ENCODE measurements around the gene SMIM30.

The SMIM30 gene

DNA sequence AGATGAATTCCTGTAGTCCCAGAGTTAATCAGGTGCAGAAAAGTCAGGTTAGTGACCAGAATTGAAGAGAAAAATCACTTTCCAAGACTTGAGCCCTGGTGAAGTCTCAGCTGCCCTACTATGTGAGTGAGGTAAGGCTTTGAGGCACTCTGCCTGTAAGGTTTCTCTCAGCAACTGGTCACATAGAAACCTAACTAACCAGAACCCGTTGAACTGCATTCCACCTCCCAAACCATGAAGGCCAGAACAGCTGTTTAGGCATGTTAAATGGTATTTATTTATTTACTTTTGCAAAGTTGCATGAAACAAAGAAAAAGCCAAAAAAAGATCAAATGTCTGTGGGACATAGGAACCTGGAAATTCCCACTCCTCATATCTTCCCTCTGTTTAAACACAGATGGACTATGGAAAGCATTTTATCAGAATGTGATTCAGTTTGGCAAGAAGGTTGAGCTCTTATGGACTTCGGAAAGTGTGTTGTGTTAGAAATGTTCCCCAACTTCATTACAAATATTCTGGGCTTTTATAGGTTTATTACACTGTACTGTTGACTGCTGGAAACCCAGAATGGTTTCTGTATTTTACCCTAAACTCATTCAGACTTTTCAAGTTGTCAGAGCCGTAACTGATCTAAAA, 19.0 kb downstream of the SMIM30 start:
- no peak for DNase-seq

GRCh38 chr7:113094517-113095249, 23.7 kb downstream of the SMIM30 start:
- no peak for DNase-seq

DNA sequence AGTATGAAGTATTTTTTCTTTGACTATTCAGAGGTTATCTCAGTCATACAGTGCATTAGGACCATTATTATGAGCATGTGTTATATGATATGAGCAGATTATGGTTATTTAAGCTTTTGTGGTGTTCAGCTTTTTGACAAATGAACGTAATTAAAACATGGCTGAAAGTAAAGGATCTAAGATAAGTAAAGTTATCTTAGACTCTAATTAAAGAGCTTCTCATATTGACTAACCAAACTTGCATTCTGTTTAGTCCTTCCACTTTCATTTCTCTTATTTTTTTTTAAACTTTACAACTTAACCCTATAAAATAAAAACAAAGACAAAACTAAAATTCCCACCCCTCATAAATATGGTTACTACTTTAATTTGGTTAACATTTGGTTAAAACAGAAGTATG, 24.8 kb downstream of the SMIM30 start:
- DNase-seq = no peak

DNA sequence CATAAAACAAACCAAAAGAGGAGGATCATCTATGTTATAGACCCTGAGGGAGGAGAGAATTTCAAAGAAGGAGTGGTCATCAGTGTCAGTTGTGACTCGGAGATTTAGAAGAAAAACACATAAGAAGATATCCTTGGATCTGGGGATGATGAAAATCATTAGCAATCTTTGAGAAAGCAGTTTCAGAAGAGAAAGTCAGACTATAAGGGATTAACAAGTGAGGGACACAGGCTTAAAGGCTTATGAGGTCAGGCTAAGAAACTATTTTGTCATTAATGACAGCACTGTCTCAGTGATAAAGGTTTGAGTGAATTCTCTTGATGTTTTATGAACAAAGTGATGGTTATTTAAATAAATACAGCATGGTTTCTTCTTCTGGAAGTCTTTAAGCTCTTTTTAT, 25.6 kb downstream of the SMIM30 start:
- no peak for DNase-seq

DNA sequence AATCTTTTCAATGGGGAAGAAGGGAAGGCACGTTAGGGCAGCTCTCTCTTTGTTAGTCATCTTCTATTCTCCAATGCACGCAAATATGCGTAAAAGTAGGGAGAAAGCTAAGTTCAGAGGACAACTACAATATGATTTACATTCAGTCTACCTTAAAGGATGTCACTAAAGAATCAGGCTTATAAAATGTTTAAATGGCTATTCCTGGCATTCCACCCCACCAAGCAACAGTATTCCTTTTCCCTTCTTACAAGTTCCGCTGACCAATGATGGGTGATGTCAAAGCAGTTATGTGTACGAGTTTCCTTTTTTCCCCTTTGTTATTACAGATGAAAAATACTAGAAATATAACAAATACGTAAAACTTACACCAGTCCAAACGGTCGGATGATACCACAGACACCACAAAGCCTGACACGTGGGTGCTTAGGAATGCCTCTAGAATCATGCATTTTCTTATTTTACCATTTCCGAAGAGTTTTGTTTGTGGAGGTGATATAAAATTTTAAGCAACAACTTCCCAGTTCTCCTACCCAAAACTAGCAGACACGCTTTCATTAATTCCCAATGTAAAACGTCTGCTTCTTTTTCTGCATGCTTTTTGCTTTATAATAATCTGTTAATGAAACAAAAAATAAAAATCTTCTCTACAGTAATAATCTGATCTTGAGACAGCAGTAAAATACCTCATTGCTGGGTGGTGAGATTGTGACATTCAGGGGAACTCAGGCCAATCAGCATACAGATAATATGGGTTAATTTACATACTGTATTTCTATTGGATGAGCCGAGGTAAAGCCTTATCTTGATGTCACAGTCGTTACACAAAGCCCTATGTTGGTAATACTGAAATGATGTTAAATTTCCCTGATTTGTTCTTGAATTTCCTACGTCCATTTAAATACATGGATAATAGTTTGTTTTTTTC, 31.0 kb downstream of the SMIM30 start:
- DNase-seq = peak; percentile 77

- DNase-seq = no peak
These were observed 31.9 kb downstream of the SMIM30 start, which contains the start of gene GPR85 for GRCh38 chr7:113086431-113086888. TSS of gene GPR85 (minus strand) at chr7:113086827. CDS start at chr7:113084721, 2,106 bp downstream.

GRCh38 chr7:113085781-113086390, 32.5 kb downstream of the SMIM30 start:
- DNase-seq = no peak

GRCh38 chr7:113084496-113085172, 33.7 kb downstream of the SMIM30 start:
- no peak for DNase-seq

DNA sequence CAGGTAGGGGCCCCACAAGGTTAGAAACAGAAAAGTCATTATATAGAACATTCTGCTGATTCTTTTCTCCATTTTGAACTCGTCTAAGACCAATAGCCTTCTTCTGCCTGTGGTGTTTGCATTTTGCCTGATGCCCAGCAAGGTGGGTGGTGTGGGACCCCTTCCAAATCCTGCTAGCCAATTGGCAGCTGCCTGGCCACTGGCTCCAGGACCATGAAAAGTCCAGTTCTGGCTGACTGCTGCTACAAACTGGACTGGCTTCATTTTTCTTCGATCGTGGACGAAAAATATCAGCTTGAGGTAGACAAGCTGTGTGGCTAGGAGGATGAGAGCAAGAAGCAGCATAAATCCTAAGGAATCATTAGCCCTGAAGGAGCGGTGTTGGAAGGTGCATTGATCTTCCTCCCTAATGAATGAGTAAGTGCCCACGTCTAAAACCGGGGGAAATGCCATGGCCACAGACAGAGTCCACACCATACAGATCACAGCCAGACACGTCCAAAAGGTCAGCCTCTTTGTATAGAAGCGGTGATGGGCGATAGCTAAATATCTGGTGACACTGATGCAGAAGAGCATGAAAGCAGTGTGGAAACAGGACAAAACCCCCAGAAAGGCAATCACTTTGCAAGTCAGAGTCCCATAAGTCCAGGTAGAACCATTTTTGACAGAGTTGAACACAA, 34.4 kb downstream of the SMIM30 start:
- DNase-seq = no peak

DNA sequence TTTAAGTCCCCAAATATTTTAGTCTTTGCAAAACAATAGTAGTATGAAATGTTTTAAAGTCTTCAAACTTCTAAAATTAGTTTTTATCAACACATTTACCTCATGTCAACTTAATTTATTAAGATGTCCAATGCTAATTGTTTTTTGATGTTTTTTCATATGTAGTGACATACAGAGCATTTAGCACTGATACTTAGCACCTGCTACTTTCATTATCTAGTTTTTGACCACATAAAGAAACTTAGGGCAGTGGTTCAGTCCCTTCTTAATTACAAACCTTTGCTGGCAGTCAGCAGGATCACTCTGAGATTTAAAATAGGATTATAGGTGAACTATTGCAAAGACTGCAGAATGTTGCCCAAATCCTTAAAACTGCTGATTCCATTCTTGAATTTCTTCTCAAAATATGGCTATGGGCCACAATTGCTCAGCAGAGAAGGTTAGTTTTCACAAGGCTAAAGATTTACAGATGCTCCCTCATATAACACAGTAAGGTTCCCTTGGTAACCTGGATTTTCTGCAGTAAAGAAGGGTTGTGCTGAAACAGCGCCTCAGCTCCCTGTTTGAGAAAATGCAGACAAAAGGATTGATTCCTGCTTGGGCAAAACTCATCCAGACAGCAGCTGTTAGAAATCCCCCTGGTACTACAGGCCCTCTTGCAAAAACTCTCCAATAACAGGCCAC, 35.1 kb downstream of the SMIM30 start:
- no peak for DNase-seq

DNA sequence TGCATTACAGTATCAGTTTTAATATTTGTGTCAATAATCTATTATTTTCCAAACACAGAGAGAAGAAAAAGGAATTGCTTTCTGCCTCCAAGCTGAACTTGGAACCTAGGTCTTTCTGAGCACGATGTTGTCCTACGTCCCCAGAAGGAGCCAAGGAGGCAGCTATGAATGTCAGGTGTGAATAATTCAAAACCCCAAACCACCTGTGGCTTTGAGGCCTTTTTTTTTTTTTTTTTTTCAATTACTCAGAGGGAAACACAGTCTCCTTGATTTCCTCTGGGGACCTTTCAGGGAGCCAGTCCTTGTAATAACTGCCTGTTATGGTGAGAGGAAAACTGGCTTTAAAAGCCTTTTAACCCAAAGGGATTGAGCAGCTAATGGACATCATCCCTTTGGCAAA, 40.0 kb downstream of the SMIM30 start:
- DNase-seq = no peak

GRCh38 chr7:113076703-113077102, 41.7 kb downstream of the SMIM30 start:
- DNase-seq = no peak

DNA sequence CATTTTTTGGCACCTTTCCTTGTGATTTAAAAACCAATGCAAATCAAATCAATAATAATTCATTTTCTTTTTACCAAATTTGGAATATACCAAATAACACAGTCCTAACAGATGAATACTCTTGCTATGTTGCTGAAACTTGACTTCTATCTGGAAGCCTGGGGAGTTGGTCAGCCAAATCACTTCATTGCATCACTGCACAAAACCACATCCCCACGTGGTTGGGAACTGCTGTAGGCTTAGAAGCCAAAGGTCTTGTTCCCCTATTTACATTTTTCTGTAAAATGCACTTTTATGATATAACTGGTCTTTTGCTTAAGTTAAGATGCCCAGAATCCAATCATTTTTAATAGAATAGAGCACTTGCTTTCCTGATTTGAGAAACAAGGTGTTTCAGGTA, 46.9 kb downstream of the SMIM30 start:
- DNase-seq = no peak

All from NCI-H2081 treated with DMSO at 0.1 percent for 48 hours (cell line).